SK-MEL-5 (cell line): ENCODE data around the gene RSPO3. TPM values are rescaled to one million over a fixed set of nuclear protein-coding genes. Genes with fewer than 3 reads are reported as not detected.
"Not testable (repeated sequence)": the region's sequence is repeated elsewhere in the genome, so short reads cannot be mapped to it uniquely, and the experiment has no call there.

Experiments used
- DNase-seq: peaks from one replicate; pipeline ENCODE4 v3.0.0-alpha.2; 2016; ENCODE audit warnings: low read depth, low spot score
- in situ Hi-C: cut with HindIII; loops from 2 replicates; pipeline ENCODE4 v1.10.0; 2016; ENCODE audit warnings: low sequenced_read_pairs, high pct_unique_total_duplicates, low pct_unique_long_range_greater_than_20kb
- total RNA-seq: library from RNA; depleted of rRNA; stranded (reverse); fragments of >200 nt; shearing (Covaris generic); gene quantifications from 2 replicates; pipeline ENCODE4 v1.2.3, GENCODE V29; 2014; rRNA removed

The RSPO3 gene
- total RNA-seq, 1 experiment from 2014 or later, result not detected

GRCh38 chr6:127214531-127214930 is 96.1 kb downstream of the RSPO3 start:
- in situ Hi-C loops, DNase-seq: not testable (repeated sequence)

GRCh38 chr6:127215931-127216330 is 97.5 kb downstream of the RSPO3 start:
- in situ Hi-C loops, result no loop called here
- DNase-seq, result no peak

GRCh38 chr6:127216810-127217789 is 98.6 kb downstream of the RSPO3 start:
- in situ Hi-C loops, result no loop called here
- DNase-seq, result no peak

GRCh38 chr6:127219869-127220268 is 101.4 kb downstream of the RSPO3 start:
- in situ Hi-C loops, result no loop called here
- DNase-seq, result no peak

GRCh38 chr6:127221201-127221600 is 102.7 kb downstream of the RSPO3 start:
- DNase-seq, result no peak
- in situ Hi-C loops, result no loop called here

- in situ Hi-C loops, result no loop called here
- DNase-seq, result no peak
These were observed 103.9 kb downstream of the RSPO3 start for GRCh38 chr6:127222418-127222817.

- no peak for DNase-seq
- in situ Hi-C loops, result no loop called here
These were observed 107.0 kb downstream of the RSPO3 start for GRCh38 chr6:127225497-127225896.

GRCh38 chr6:127233819-127234218 is 115.3 kb downstream of the RSPO3 start:
- in situ Hi-C loops, DNase-seq: not testable (repeated sequence)

- DNase-seq, result no peak
- in situ Hi-C loops, result no loop called here
These were observed 125.0 kb downstream of the RSPO3 start for GRCh38 chr6:127243501-127243900.

Other genes with a start within 250 kb of the RSPO3 start
- 21.6 and 22.3 TPM in 2 replicates for gene RNF146, start 148.2 kb downstream of the RSPO3 start, total RNA-seq
- 52.8 and 57.3 TPM in 2 replicates for gene ECHDC1, start 224.9 kb downstream of the RSPO3 start, total RNA-seq